Measurements from ENCODE around the gene HSD11B1.

The HSD11B1 gene

DNA sequence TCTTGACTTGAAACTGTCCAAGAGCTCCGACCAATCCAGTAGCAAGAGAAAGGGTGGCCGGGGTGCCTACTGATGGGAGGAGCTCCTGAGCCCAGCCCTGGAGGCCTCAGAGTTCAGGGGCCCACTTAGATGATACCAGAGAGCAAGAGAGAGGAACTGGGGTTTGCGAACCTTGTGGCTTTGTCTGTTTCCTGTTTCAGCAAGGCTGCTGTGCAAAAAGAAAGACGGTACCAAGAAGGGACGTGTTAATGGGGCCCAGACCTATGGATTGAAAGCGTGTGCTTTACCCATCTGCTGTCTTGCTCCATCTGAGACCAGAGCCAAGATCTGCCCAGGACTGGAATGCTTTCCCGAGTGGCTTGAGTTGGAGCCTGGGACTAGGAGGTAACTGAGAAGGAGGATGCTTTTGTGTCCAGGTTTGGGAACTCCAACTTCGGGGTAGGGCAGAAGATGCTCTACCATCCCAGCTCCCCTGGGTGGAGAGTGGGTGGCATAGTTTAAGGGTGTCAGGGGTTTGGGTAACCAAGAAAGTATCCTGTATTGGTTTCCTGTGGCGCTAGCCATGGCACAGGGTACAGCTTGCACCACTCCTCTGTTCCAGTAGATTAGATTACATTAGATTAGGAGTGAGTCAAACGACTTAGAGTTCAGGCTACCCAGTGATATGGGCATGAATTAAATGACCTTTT, 51.4 kb downstream of the HSD11B1 start, which contains the start of gene TRAF3IP3:
Gene TRAF3IP3 (plus strand): TSS at position 128 of the 689 bp plus-strand sequence. CDS start 3,987 bp downstream, outside the sequence.
- DNase-seq (ENCODE audit: low read depth): peak; percentile 58

DNA sequence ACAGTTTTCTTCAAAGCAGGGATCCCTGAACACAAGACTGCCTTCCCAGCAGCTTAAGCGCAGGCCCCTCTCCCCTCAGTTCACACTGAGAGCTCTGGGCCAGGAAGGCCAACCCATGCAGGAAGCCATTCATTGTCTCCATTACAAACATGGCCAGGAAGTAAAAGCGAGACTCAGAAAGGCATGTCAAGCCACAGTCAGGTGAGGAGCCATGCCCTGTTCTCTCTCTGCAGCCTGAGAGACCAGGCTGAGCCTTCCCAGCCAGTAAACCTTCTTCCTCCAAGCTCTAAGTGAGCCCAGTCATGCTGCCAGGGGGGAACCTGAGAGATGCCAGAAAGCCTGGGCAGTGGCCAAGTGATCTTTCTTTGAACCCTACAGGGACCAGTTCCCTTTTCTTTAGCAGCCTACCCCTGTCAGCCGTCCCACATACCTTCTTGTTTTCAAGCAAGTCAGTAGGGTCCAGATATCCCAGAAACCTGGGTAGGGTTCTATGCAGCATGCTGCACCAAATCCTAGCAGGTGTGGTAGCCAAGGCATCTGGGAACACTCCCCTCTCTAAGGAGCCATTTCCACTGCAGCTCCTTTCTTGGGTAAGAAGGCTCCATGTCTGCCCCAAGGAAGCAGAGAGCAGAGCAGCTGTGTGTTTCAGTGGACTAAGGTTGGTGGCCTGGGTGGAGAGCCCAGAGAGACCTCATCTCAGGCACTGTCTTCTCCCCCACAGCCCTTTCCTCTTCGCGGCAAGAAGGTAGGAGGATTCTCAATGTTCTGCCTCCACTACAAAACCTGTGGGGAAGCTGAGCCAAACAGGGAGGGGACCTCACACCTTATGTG, 52.2 kb downstream of the HSD11B1 start:
- DNase-seq (ENCODE audit: low read depth): no peak

DNA sequence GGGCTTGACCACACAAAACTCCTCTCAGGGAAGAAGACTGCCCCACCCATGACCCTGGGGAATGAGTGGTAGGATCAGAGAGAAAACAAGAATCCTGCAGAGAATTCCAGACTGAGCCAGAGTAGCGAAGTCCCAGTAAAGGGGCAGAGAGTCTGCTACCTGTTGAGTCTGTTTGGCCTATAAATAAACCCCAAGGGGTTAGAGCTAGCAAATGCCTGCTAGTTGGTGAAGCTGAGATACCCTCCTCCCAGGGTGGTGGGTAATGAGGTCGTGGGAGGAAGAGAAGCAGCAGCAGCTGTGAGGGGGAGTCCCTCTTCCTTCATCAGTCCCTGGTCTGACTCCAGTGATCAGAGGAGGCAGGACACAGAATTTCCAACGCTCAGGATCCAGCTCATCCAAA, 53.8 kb downstream of the HSD11B1 start:
- DNase-seq (ENCODE audit: low read depth): no peak

DNA sequence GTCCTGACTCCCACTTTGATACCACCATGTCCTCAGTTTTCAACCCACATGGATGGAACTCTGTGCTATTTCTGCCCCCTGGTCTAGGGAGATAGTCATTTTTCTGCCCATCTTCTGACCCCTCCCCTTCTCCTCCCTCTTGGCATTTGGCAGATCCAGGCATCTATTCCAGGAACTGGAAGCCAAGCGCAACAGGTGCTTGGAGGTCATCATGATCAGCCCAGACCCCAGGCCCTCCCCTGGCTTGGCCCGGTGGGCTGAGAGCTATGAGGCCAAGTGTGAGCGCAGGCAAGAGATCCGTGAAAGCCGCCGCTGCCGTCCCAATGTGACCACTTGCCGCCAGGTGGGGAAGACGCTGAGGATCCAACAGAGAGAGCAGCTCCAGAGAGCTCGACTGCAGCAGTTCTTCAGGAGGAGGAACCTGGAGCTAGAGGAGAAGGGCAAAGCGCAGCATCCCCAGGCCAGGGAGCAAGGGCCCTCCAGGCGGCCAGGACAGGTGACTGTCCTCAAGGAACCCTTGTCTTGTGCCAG, 55.2 kb downstream of the HSD11B1 start:
- DNase-seq (ENCODE audit: low read depth): no peak

DNA sequence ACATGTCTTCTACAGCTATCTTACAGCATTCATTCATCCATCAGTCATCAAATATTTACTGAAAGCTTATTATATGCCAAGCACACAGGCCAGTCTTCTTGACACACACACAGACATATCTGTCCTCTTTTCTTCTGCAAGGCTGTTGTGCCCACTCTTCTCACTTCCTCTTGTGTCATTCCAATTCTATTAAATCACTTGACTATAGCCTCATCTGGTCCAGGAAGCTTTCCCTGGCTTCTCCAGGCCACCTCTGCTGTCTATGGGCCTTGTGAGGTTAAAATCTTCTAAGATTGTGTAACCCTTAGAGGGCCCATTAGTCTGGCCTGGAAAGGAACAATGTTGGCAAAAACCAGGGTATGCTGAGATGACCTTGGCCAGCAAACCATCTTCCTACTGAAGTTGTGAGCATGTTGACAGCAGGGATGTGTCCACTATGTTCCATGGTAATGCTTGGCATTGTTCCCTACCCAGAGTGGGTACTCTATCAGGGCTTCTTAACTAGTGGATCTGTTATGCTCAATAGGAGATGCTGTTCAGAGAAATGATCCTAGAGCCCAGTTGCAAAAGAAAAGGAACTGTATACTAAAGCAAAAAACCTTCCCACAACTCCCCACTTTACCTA, 56.5 kb downstream of the HSD11B1 start:
- no peak for DNase-seq (ENCODE audit: low read depth)

DNA sequence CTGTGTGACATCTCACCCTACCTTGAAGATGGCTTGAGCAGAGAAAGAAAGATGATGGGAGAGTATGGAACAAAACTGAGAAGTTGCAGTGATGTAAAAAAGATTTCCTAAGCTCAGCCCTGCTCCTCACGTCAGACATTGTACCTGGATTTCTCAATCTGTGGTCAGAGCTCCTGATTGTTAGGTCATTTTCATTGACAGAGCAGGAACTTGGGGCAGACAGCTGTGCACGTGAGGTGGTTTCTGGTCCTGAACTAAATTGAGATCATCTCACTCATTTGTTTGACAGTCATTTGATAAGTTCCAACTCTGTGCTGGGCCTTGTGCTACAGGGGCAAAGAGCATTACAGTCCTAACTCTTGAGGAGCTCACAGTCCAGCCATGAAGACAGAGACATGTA, 61.4 kb downstream of the HSD11B1 start:
- no peak for DNase-seq (ENCODE audit: low read depth)

DNA sequence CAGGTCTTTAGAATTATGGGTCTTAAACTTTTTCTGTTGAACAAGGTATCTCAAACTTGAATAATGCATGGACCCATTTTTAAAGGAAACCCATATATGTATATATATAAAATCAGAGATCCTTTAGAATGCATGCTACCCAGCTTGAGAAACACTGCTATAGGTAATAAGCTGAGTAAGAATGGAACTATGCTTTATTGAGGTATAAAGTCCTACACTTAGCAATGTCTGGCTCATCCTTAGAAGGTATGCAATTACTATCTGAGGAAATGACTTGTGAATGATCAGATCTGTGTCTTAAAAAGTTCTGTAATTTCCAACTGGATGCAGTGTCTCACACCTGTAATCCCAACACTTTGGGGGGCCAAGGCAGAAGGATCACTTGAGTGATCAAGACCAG, 62.5 kb downstream of the HSD11B1 start:
- no peak for DNase-seq (ENCODE audit: low read depth)

DNA sequence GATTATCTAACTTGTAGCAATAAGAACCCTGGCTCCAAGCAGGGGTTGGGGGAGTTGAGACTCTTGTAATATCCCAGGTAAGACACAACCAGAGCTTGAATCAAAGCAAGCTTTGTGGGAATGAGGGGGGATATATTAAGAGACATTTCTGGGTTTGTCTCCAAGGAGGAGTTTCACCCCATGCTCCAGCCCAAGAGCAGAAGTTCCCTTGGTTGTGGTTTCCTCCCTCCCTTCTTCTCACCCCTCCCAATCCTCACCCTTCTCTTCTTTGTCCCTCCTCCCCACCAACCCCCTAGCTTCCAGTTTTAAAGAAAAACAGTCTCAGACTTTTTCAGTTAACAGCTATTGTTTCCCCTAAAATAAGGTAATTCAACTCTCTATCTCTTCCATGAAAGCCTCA, 63.1 kb downstream of the HSD11B1 start:
- DNase-seq (ENCODE audit: low read depth): no peak

DNA sequence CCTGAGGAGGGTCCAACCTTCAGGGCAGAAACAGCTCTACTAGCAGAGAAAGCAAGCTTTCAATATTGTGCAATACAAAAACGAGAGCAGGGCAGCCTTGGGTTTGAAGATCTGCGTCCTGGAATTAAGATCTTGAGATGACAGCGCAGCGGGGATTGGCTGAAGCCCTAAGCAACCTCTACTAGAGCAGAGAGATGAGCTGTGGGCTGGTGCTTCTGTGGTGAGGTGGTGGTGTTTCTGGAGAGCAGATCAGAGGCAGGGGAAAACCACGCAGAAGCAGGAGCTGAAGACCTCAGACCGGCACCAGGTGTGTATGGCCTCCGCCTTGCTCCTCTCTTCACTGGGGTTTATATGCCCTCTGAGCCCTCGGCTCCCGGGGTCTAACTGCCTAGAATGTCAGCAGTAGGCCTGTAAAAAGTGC, 63.7 kb downstream of the HSD11B1 start:
- peak; percentile 64 for DNase-seq (ENCODE audit: low read depth)

DNA sequence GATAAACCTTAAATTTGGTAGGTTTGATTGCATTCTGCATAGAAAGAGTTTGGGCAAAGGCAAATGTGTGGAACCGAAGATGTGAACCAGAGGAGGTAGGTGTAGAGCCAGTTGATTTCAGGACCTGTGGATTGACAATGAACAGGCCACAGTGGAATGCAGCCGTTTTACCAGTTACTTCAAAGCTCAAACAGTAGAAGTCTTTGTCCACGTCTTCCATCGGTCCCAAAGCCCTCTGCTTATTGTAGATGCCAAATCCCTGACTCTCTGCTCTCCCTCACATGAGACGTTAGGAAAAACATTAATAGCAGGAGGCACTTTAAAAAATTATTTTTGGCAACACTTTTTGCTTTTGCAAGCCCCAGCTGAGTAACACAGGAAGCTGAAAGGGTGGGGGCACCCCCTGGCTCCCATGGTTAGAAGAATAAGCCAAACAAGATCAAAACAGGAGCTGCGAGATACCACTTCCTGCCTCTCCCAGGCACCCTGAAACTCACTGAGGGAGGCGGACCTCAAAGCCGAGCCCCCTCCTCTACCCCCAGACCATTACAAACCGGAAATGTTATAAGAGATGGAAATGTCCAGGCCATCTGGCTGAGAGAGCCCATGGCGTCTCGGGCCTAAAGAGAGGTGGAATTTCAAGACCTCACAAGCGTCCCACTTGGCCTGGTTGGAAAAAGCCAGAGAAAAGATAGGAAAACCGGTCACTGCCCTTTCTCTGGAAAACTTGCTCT, 64.7 kb downstream of the HSD11B1 start:
- DNase-seq (ENCODE audit: low read depth): peak; percentile 51

DNA sequence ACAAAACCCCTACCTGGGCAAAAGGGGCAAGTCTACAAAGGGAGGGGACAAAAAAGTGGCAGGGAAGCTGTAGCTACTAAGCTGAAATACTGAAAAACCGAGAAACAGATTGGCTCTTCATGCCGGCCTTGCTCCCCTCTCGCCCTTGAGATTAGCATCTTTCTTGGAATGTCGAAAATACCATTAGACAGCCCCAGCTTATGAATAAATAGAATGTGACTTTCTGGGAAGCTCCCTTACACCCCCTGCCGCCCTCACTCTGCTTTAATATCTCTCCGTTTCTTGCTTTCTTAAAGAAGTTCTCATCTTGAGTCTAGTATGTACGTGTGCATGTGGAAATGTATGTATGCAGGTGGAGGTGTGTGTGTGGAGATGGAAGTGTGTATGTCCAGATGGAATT, 65.3 kb downstream of the HSD11B1 start:
- no peak for DNase-seq (ENCODE audit: low read depth)

DNA sequence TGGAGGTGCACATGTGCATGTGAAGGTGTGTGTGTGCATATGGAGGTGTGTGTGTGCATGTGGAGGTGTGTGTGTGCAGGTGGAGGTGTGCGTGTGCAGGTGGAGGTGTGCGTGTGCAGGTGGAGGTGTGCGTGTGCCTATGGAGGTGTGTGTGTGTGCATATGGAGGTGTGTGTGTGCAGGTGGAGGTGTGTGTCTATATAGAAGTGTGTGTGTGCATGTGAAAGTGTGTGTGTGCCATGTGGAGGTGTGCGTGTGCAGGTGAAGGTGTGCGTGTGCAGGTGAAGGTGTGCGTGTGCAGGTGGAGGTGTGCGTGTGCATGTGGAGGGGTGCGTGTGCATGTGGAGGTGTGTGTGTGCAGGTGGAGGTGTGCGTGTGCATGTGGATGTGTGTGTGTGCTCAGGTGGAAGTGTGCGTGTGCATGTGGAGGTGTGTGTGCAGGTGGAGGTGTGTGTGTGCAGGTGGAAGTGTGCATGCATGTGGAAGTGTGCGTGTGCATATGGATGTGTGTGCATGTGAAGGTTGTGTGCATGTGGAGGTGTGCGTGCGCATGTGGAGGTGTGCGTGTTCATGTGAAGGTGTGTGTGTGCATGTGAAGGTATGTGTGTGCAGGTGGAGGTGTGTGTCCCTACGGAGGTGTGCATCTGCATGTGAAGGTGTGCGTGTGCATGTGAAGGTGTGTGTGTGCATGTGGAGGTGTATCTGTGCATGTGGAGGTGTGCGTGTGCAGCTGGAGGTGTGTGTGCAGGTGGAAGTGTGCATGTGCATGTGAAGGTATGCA, 66.2 kb downstream of the HSD11B1 start:
- no peak for DNase-seq (ENCODE audit: low read depth)

DNA sequence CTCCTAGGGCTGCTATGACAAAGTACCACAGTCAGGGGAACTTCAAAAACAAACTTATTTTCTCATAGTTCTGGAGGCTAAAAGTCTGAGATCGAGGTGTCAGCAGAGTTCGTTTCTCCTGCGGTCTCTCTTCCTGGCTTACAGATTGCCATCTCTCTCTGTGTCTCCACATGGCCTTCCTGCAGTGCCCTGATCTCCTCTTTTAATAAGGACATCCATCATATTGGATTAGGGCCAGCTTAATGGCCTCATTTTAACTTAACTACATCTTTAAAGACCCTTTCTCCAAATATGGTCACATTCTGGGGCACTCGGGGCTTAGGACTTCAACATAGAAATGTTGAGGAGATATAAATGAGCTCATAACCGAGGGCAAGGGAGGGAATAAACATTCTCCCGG, 67.5 kb downstream of the HSD11B1 start:
- no peak for DNase-seq (ENCODE audit: low read depth)

DNA sequence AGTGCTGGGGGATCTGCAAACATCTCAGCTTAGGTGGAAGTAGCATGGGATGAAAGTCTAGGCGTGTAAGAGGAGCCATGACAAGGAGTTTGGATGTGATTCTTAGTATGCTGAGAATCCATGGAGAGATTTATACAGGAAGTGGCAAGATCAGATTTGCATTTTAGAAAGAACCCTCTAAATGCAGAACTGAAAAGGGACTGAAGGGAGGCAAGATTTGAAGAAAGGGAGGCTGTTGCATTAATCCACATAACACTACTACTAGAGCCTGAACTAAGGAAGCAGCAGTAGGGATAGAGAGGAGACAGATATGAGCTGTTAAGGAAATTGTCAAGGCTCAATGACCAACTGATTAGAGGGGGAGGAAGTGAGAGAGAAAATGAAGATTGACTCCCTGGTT, 69.9 kb downstream of the HSD11B1 start:
- DNase-seq (ENCODE audit: low read depth): no peak

DNA sequence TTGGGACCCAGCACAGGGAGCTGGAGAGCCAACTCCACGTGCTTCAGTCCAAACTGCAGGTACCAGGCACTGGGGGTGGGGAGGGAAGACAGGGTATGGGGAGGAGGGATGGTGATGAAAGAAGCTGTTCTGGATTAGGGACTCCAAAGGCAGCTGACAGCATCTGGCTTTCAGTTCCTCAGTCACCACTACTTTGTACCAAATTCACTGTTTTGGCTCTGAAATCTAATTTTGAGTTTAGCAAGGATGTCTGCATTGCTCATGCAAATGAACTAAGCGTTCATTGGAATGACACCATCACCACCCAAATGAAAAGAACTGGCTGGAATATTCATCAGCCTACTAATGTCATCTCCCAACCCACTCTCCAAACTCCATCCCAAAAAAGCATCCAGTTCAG, 71.0 kb downstream of the HSD11B1 start:
- no peak for DNase-seq (ENCODE audit: low read depth)

DNA sequence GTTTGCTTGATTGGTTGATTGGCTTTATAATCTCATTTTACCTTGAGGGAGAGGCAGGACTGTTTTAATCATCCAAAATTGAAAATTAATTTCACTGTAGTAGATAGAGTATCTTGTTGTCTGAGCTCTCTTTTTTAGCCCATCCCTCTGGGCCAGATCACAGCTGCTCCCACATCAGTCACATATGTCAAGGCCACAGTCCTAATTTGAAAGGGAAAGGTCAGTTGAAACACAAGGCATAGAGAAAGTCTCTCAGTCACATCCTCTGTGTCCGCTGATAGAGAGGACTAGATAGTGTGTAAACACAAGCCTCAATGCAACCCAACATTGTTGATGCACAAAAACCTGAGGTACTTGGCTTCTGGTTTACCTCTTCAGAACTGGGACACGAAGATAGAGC, 72.9 kb downstream of the HSD11B1 start:
- no peak for DNase-seq (ENCODE audit: low read depth)

DNA sequence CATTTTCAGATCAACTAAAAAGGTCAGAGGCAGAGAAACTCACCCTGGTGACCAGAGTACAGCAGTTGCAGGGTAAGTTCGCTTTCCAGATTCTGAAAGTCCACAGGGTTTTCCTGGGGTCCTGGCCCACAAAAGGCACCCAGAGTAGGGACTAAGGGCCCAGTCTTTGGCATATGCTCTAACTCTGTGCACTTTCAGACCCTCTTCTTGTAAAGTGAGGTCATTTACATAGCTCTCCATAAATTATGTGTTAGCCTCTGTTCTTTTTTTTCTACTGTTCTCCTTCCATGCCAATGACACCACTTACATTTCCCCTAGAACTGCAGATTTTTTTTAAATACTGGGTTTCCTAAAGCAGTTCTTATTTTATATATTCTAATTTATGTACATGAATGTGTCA, 73.5 kb downstream of the HSD11B1 start:
- no peak for DNase-seq (ENCODE audit: low read depth)

DNA sequence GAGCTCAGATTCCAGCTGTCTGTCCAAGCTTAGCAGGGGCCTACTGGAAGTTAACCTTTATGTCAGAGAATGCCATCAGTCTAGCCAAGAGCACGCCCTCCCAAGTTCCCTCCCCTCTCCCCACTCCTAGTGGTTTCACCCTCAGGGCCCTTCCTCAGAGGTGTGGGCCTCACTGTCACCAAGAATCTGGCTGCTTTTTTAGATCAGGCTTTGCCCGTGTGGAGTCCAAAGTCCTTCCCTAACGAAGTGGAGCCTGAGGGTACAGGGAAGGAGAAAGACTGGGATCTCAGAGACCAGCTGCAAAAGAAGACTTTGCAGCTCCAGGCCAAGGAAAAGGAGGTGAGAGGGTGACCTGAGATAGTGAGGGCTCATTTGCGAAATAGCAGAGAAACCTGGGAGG, 75.6 kb downstream of the HSD11B1 start:
- no peak for DNase-seq (ENCODE audit: low read depth)

DNA sequence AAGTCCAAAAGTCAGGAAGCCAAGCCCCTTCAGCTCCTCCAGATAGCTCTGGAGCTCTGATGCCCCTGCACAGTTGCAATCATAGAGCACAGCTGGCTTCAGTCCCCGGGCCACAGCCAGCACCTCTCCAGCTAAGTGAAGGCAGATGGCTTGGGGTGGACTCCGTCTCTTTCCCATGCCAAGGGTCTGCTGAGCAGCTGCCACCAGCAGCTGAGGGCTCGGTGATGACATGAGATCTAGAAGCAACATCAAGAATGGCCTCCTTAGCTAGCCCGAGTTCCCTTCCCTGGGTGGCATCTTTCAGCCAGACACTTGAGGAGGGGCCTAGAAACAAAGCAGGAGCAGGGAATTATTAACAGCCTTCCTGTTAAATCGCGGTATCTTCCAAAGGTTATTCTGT, 78.7 kb downstream of the HSD11B1 start:
- no peak for DNase-seq (ENCODE audit: low read depth)
